Epithelial cell of esophagus (primary cell): Measurements from ENCODE around the gene IQGAP2.

ENCODE experiments used
- DNase-seq: peaks from one replicate; pipeline ENCODE4 v3.0.0; 2010; ENCODE audit warnings: low read depth
- H3K4me3 ChIP-seq: 2 replicates; pipeline ENCODE4 v1.5.1; 2011; ENCODE audit warnings: mild to moderate bottlenecking, low read length, control low read depth
- CTCF ChIP-seq: IDR thresholded peaks from 2 replicates; pipeline ENCODE4 v1.5.1; 2011; ENCODE audit warnings: low read depth, mild to moderate bottlenecking, low read length, control low read depth, inconsistent platforms; ENCODE audit not compliant: insufficient read depth; ENCODE audit errors: missing control alignments

The IQGAP2 gene

GRCh38 chr5:76565009-76565408, 161.9 kb downstream of the IQGAP2 start:
- no peak for TF ChIP-seq CTCF
- no peak overlapping the region for H3K4me3 ChIP-seq
- DNase-seq = no peak

GRCh38 chr5:76570153-76570552, 167.1 kb downstream of the IQGAP2 start:
- no peak for DNase-seq
- no peak overlapping the region for H3K4me3 ChIP-seq
- TF ChIP-seq CTCF = no peak

- TF ChIP-seq CTCF = no peak
- DNase-seq = no peak
- H3K4me3 ChIP-seq = no peak overlapping the region
Observed at GRCh38 chr5:76571559-76571958, 168.5 kb downstream of the IQGAP2 start.

DNA sequence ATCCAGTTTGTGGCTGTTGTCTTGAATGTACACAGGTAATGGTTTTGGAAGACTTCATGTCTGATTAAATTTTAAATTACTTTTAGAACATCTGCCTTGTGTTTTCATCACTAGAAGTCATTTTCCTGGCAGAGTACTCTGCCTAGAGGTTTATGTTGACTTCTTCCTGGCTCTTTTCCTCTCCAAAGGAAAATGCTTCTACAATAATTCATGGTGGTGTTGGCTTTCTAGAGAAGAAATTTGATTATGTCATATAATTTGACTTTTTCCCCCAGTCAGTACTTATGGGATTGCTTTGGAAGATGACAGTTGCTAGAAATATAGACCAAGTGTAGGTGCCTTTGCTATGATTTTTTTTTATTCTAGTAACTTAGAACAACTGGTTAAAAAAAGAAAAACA, 173.4 kb downstream of the IQGAP2 start:
- DNase-seq = no peak
- H3K4me3 ChIP-seq = no peak overlapping the region
- no peak for TF ChIP-seq CTCF

GRCh38 chr5:76576996-76577395, 173.9 kb downstream of the IQGAP2 start:
- no peak for DNase-seq
- TF ChIP-seq CTCF = no peak
- H3K4me3 ChIP-seq = no peak overlapping the region

GRCh38 chr5:76579166-76579937, 176.3 kb downstream of the IQGAP2 start:
- peak; percentile 91 for DNase-seq
- no peak overlapping the region for H3K4me3 ChIP-seq
- no peak for TF ChIP-seq CTCF

- DNase-seq = no peak
- TF ChIP-seq CTCF = no peak
- H3K4me3 ChIP-seq = no peak overlapping the region
Observed at GRCh38 chr5:76580981-76581380, 177.9 kb downstream of the IQGAP2 start.
